HG02798 (cell line): ENCODE results near the gene USP7.

Experiments
- ATAC-seq: cut with Tn5 transposase; IDR thresholded peaks from one replicate; pipeline ENCODE4 v1.9.1; 2021; ENCODE audit warnings: mild to moderate bottlenecking; ENCODE audit not compliant: unreplicated experiment, poor library complexity

USP7 gene

GRCh38 chr16:8905795-8906591 lies 57.7 kb downstream of the USP7 start:
- ATAC-seq: no peak

- no peak for ATAC-seq
Measured at GRCh38 chr16:8905168-8905762, 58.4 kb downstream of the USP7 start.

GRCh38 chr16:8904018-8904430 lies 59.7 kb downstream of the USP7 start:
- no peak for ATAC-seq

- no peak for ATAC-seq
Measured at GRCh38 chr16:8903004-8903403, 60.7 kb downstream of the USP7 start.

- ATAC-seq: no peak
Measured at GRCh38 chr16:8901320-8901861, 62.3 kb downstream of the USP7 start.

- no peak for ATAC-seq
Measured at GRCh38 chr16:8900343-8900742, 63.4 kb downstream of the USP7 start.

GRCh38 chr16:8899709-8900317 lies 63.9 kb downstream of the USP7 start:
- ATAC-seq: peak; percentile 60

GRCh38 chr16:8898660-8899318 lies 64.9 kb downstream of the USP7 start:
- ATAC-seq: no peak

- no peak for ATAC-seq
Measured at GRCh38 chr16:8894736-8895334, 68.9 kb downstream of the USP7 start.

- no peak for ATAC-seq
Measured at GRCh38 chr16:8893976-8894690, 69.6 kb downstream of the USP7 start.

- no peak for ATAC-seq
Measured at GRCh38 chr16:8893426-8893825, 70.3 kb downstream of the USP7 start.

- peak; percentile 19 for ATAC-seq
Measured at GRCh38 chr16:8892101-8892575, 71.6 kb downstream of the USP7 start.

- no peak for ATAC-seq
Measured at GRCh38 chr16:8890549-8890921, 73.2 kb downstream of the USP7 start.

GRCh38 chr16:8889893-8890548 lies 73.7 kb downstream of the USP7 start:
- ATAC-seq: no peak

GRCh38 chr16:8888951-8889892 lies 74.5 kb downstream of the USP7 start:
- no peak for ATAC-seq

- ATAC-seq: no peak
Measured at GRCh38 chr16:8887952-8888560, 75.7 kb downstream of the USP7 start.

- ATAC-seq: no peak
Measured at GRCh38 chr16:8887431-8887765, 76.3 kb downstream of the USP7 start.
